H1 (cell line): Measurements from ENCODE around the gene STXBP6. TPM values are rescaled to one million over a fixed set of nuclear protein-coding genes. Genes with fewer than 3 reads are reported as not detected.

Experiments
- CTCF ChIA-PET: fragments of 300-600 bp; sonication (Branson Sonifier 250); formaldehyde crosslinking; loops from one replicate; lab custom pipeline; 2021; ENCODE audit not compliant: partially characterized antibody; lab: Charles Lee
- POLR2A ChIA-PET: fragments of 300-600 bp; sonication (Branson Sonifier 250); formaldehyde crosslinking; loops from one replicate; lab custom pipeline; 2021; ENCODE audit warnings: inconsistent platforms; ENCODE audit not compliant: partially characterized antibody; lab: Charles Lee
- DNase-seq, 2 experiments: peaks; one replicate each; pipeline versions ENCODE4 v3.0.0 to v3.0.0-alpha.2; 2010 to 2022; ENCODE audit warnings: low spot score in 2 of 2, low read depth in 1 of 2, mixed read lengths in 1 of 2
- FAIRE-seq: peaks from 2 replicates; lab custom pipeline; 2011; peaks lifted over from hg19 to GRCh38; lab: Jason Lieb, UNC
- H2AFZ ChIP-seq: 2 replicates; pipeline ENCODE4 v1.8.1; 2012; ENCODE audit warnings: low read length, inconsistent platforms
- H2AK5ac ChIP-seq: 2 replicates; pipeline ENCODE4 v1.6.1; 2013; ENCODE audit warnings: low read depth, low read length
- H2BK120ac ChIP-seq: replicated peaks from 2 replicates; pipeline ENCODE3; 2013; ENCODE audit warnings: low read depth, low read length, inconsistent platforms
- H2BK12ac ChIP-seq: 2 replicates; pipeline ENCODE4 v1.6.1; 2013; ENCODE audit warnings: low read depth, low read length
- H2BK15ac ChIP-seq: 2 replicates; pipeline ENCODE4 v1.6.1; 2013; ENCODE audit warnings: low read length
- H2BK20ac ChIP-seq: 2 replicates; pipeline ENCODE4 v1.6.1; 2013; ENCODE audit warnings: low read length
- H2BK5ac ChIP-seq: 2 replicates; pipeline ENCODE4 v1.6.1; 2013; ENCODE audit warnings: low read depth, low read length
- H3K14ac ChIP-seq: 2 replicates; pipeline ENCODE4 v1.6.1; 2013; ENCODE audit warnings: inconsistent platforms; ENCODE audit not compliant: insufficient read length
- H3K18ac ChIP-seq: 2 replicates; pipeline ENCODE4 v1.6.1; 2013; ENCODE audit warnings: low read length; ENCODE audit errors: extremely low read depth
- H3K23ac ChIP-seq: 2 replicates; pipeline ENCODE4 v1.6.1; 2013; ENCODE audit warnings: inconsistent platforms; ENCODE audit not compliant: insufficient read length
- H3K23me2 ChIP-seq: 2 replicates; pipeline ENCODE4 v1.6.1; 2013; ENCODE audit warnings: low read depth, low read length
- H3K27ac ChIP-seq: 2 replicates; pipeline ENCODE4 v1.6.1; 2011; ENCODE audit warnings: low read depth, low read length, inconsistent platforms
- H3K27me3 ChIP-seq, 4 experiments: replicated peaks in 1 of 4; 1 replicate in 1 of 4; 2 replicates in 3 of 4; pipeline versions ENCODE4 v1.6.1 to v1.8.1; 2011 to 2013; ENCODE audit warnings: low read length in 3 of 4, mild to moderate bottlenecking in 3 of 4, inconsistent platforms in 2 of 4, mixed read lengths in 2 of 4, moderate library complexity in 1 of 4; ENCODE audit not compliant: control insufficient read depth in 3 of 4, insufficient read depth in 3 of 4; ENCODE audit errors: extremely low read depth in 1 of 4
- H3K36me3 ChIP-seq, 4 experiments: 2 replicates each; pipeline versions ENCODE4 v1.6.1 to v1.8.1; 2011 to 2013; ENCODE audit warnings: mild to moderate bottlenecking in 4 of 4, low read length in 3 of 4, moderate library complexity in 2 of 4, control low read depth in 1 of 4, inconsistent platforms in 1 of 4; ENCODE audit not compliant: insufficient read depth in 4 of 4, control insufficient read depth in 2 of 4
- H3K4ac ChIP-seq: replicated peaks from 2 replicates; pipeline ENCODE3; 2013; ENCODE audit warnings: low read length, low read depth, mixed read lengths, inconsistent platforms; ENCODE audit not compliant: insufficient read length
- H3K4me1 ChIP-seq, 4 experiments: replicated peaks in 1 of 4; 1 replicate in 1 of 4; 2 replicates in 3 of 4; pipeline versions ENCODE4 v1.6.1 to v1.8.1; 2011 to 2013; ENCODE audit warnings: low read length in 3 of 4, inconsistent platforms in 2 of 4, mixed read lengths in 1 of 4; ENCODE audit not compliant: insufficient read depth in 4 of 4, control insufficient read depth in 3 of 4
- H3K4me2 ChIP-seq, 2 experiments: 2 replicates each; pipeline versions ENCODE4 v1.6.1 to v1.8.1; 2011 to 2013; ENCODE audit warnings: low read depth in 2 of 2, low read length in 2 of 2, control low read depth in 1 of 2, inconsistent platforms in 1 of 2, mild to moderate bottlenecking in 1 of 2; ENCODE audit not compliant: insufficient read depth in 1 of 2
- H3K4me3 ChIP-seq, 4 experiments: fragments of 200-600, 300-600 bp in 1 of 4; sonication (generic), shearing (Covaris generic), sonication (Bioruptor Twin) in 1 of 4; 2 replicates each; pipeline versions ENCODE4 v1.5.1 to v1.8.1; 2011 to 2016; ENCODE audit warnings: low read length in 4 of 4, low read depth in 3 of 4, control low read depth in 2 of 4, inconsistent platforms in 2 of 4, mild to moderate bottlenecking in 2 of 4, mixed read lengths in 1 of 4, moderate library complexity in 1 of 4; ENCODE audit not compliant: insufficient read depth in 2 of 4; ENCODE audit errors: extremely low read depth in 1 of 4
- H3K56ac ChIP-seq: replicated peaks from 2 replicates; pipeline ENCODE3; 2013; ENCODE audit warnings: low read depth, mild to moderate bottlenecking, mixed read lengths, low read length, inconsistent platforms; ENCODE audit not compliant: insufficient read length
- H3K79me1 ChIP-seq: 2 replicates; pipeline ENCODE4 v1.6.1; 2013; ENCODE audit warnings: low read depth, low read length, control low read depth
- H3K79me2 ChIP-seq, 2 experiments: 2 replicates each; pipeline versions ENCODE4 v1.6.1 to v1.8.1; 2012 to 2013; ENCODE audit warnings: low read length in 2 of 2, mild to moderate bottlenecking in 2 of 2, inconsistent platforms in 1 of 2; ENCODE audit not compliant: insufficient read depth in 2 of 2, control insufficient read depth in 1 of 2
- H3K9ac ChIP-seq, 4 experiments: replicated peaks in 1 of 4; 1 replicate in 1 of 4; 2 replicates in 3 of 4; pipeline versions ENCODE4 v1.6.1 to v1.8.1; 2011 to 2013; ENCODE audit warnings: low read depth in 3 of 4, low read length in 3 of 4, control low read depth in 2 of 4, mild to moderate bottlenecking in 2 of 4, moderate library complexity in 2 of 4, inconsistent platforms in 1 of 4; ENCODE audit errors: extremely low read depth in 1 of 4
- H3K9me3 ChIP-seq, 2 experiments: 2 replicates each; pipeline versions ENCODE4 v1.6.1 to v1.8.1; 2012 to 2013; ENCODE audit warnings: mild to moderate bottlenecking in 2 of 2, moderate library complexity in 2 of 2, control low read depth in 1 of 2, inconsistent platforms in 1 of 2, low read depth in 1 of 2, low read length in 1 of 2, mixed read lengths in 1 of 2; ENCODE audit not compliant: insufficient read depth in 2 of 2
- H4K20me1 ChIP-seq, 2 experiments: replicated peaks in 1 of 2; 2 replicates each; pipeline versions ENCODE3 to v1.8.1; 2011 to 2013; ENCODE audit warnings: inconsistent platforms in 2 of 2, low read length in 2 of 2, mild to moderate bottlenecking in 1 of 2; ENCODE audit not compliant: insufficient read depth in 2 of 2, control insufficient read depth in 1 of 2
- H4K5ac ChIP-seq: 2 replicates; pipeline ENCODE4 v1.6.1; 2013; ENCODE audit warnings: low read length, low read depth, mixed read lengths, inconsistent platforms; ENCODE audit not compliant: insufficient read length
- H4K8ac ChIP-seq: 2 replicates; pipeline ENCODE4 v1.8.0; 2013; ENCODE audit warnings: mild to moderate bottlenecking, moderate library complexity, low read length, inconsistent platforms; ENCODE audit not compliant: insufficient read depth; ENCODE audit errors: extremely low read depth
- H4K91ac ChIP-seq: replicated peaks from 2 replicates; pipeline ENCODE3; 2013; ENCODE audit warnings: low read length, mixed read lengths, inconsistent platforms; ENCODE audit not compliant: insufficient read length
- CBX8 ChIP-seq: fragments of 300-800, 300-1000 bp; sonication (generic); IDR thresholded peaks from 2 replicates; pipeline ENCODE4 v1.7.1; 2016; ENCODE audit warnings: low read depth, low read length, borderline replicate concordance
- CHD1 ChIP-seq: IDR thresholded peaks from 2 replicates; pipeline ENCODE4 v1.6.1; 2012; ENCODE audit warnings: low read depth, low read length, improper control_type of control experiment
- EZH2 ChIP-seq: fragments of 200-600 bp; sonication (generic); IDR thresholded peaks from 2 replicates; pipeline ENCODE4 v1.7.1; 2012; ENCODE audit warnings: low read depth, mild to moderate bottlenecking, moderate library complexity, low read length, inconsistent platforms; ENCODE audit not compliant: severe bottlenecking
- FOSL1 ChIP-seq: IDR thresholded peaks from 2 replicates; pipeline ENCODE4 v1.6.1; 2011; ENCODE audit warnings: mild to moderate bottlenecking, low read depth, low read length, moderate library complexity; ENCODE audit not compliant: insufficient read depth
- KDM5A ChIP-seq: fragments of 200-600 bp; IDR thresholded peaks from 2 replicates; pipeline ENCODE4 v1.7.1; 2012; ENCODE audit warnings: mild to moderate bottlenecking, low read length, inconsistent platforms, mixed read lengths
- NRF1 ChIP-seq: IDR thresholded peaks from 2 replicates; pipeline ENCODE4 v1.6.1; 2011; ENCODE audit warnings: mild to moderate bottlenecking, low read depth, low read length, improper control_type of control experiment
- TCF12 ChIP-seq: IDR thresholded peaks from 2 replicates; pipeline ENCODE4 v1.6.1; 2011; ENCODE audit warnings: low read depth, mild to moderate bottlenecking, low read length
- WGBS, 2 experiments: shearing (Covaris generic) in 1 of 2; methylation state at CpG; one replicate each; pipeline versions ENCODE4 v1.1.6 to v1.1.7; 2013 to 2015; ENCODE audit warnings: low lambda C conversion rate in 2 of 2, mixed read lengths in 2 of 2, inconsistent platforms in 1 of 2, low coverage in 1 of 2, missing lambda C conversion rate in 1 of 2; ENCODE audit not compliant: insufficient replicate concordance in 2 of 2, insufficient coverage in 1 of 2, insufficient read length in 1 of 2; ENCODE audit errors: extremely low coverage in 1 of 2, missing lambda C conversion rate in 1 of 2; 5-methylcytosine and 5-hydroxymethylcytosine counted together
- polyA plus RNA-seq, 7 experiments: library from polyadenylated mRNA; depleted of rRNA in 3 of 7; stranded (reverse) in 5 of 7; unstranded in 2 of 7; fragments of >200 nt in 5 of 7; fragments of 200-250 nt in 2 of 7; gene quantifications; 1 replicate in 5 of 7; 2 replicates in 1 of 7; 4 replicates in 1 of 7; pipeline versions ENCODE4 v1.2.1 to v1.2.3, GENCODE V29; 2011 to 2013; ENCODE audit warnings: missing spikeins in 2 of 7, mixed read lengths in 2 of 7
- total RNA-seq: library from RNA; stranded (reverse); fragmentation: NEBNext Ultra II Directional; extraction: Animal tissue kit (Norgen Biotek cat#: 25700); gene quantifications from 2 replicates; pipeline ENCODE4 v1.2.1, GENCODE V29; 2021

STXBP6 gene
- total and polyA plus RNA-seq, 2 of the 8 experiments (the other 6 are each of a cell fraction or from before 2014, with no cell fraction given): 9.4 to 18.1 TPM

DNA sequence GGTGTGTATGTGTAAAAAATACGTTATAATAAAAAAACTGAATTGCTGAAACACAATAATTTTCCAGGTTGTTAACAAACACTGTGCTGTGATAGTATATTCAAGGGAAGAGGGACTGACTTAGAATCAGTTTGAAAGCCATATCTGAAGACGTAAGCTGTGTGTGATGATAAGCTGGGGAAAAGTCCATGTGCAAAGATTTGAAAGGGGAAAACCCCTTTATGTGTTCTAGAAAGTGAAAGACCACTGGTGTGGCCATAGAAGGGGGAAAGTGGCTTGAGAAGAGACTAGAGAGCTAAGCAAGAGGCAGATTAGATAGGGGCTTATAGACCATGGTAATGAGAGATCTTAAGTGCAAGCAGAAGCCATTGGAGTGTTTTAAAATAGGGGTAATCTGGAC, 220.1 kb downstream of the STXBP6 start (continued):
- no peak for TF ChIP-seq NRF1

DNA sequence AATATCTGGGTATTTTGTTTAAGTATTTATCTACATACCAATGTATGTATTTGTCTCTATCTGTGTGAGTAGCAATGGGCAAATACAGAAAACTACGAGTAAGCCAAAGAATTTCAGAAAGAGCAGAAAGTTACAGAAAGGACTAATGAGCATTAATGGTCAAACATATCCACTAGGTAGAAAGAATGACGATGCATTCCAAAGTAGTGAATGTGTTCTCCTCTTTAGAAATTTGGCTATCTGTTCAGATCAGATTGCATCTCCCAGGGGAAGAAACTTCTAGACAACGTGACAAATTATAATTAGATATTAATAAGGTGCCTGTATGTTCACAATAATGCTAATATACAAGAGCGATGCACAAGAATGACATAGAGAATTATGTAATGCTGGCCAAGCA, 221.5 kb downstream of the STXBP6 start:
- H2BK12ac ChIP-seq: no peak overlapping the region
- H3K79me2 ChIP-seq: no peaks in the 10 kb centered on the region
- no peak overlapping the region for H2BK15ac ChIP-seq
- no peaks in the 10 kb centered on the region for H3K9me3 ChIP-seq
- no peak overlapping the region for H3K4ac ChIP-seq
- H4K91ac ChIP-seq: no peak overlapping the region
- no peaks in the 10 kb centered on the region for H3K4me1 ChIP-seq
- H2BK120ac ChIP-seq: no peak overlapping the region
- FAIRE-seq: no peak
- no peak overlapping the region for H3K18ac ChIP-seq
- 92% methylated on average over 4 of the region's 4 CpGs; no CpG with 5 or more reads in 1 of the 2 experiments for WGBS, 2 experiments
- H3K79me1 ChIP-seq: no peaks in the 10 kb centered on the region
- TF ChIP-seq EZH2 (no peak), FOSL1 (no peak), TCF12 (no peak), CHD1 (no peak), KDM5A (no peak), CBX8 (no peak)
- no peak overlapping the region for H3K4me3 ChIP-seq
- H3K56ac ChIP-seq: no peak overlapping the region
- no peak overlapping the region for H3K4me2 ChIP-seq
- POLR2A ChIA-PET: no interaction called here
- H4K5ac ChIP-seq: no peak overlapping the region
- H2AK5ac ChIP-seq: no peak overlapping the region
- no peaks in the 10 kb centered on the region for H3K36me3 ChIP-seq
- peaks cover 0 to 2% of the 10 kb centered on the region in 2 experiments for H4K20me1 ChIP-seq
- H2BK5ac ChIP-seq: no peak overlapping the region
- H2AFZ ChIP-seq: no peak overlapping the region
- no peaks in the 10 kb centered on the region for H3K23me2 ChIP-seq
- no peak for DNase-seq
- H2BK20ac ChIP-seq: no peak overlapping the region
- H3K27me3 ChIP-seq: no peaks in the 10 kb centered on the region
- H3K27ac ChIP-seq: no peak overlapping the region
- no peak overlapping the region for H4K8ac ChIP-seq
- H3K14ac ChIP-seq: no peak overlapping the region
- no peak overlapping the region for H3K23ac ChIP-seq
- CTCF ChIA-PET: no interaction called here
- no peak overlapping the region for H3K9ac ChIP-seq
